Left lung (tissue), 10 donors: ENCODE measurements around the gene UEVLD. TPM values are rescaled to one million over a fixed set of nuclear protein-coding genes. Genes with fewer than 3 reads are reported as not detected.
A peak's percentile ranks its signal among the peaks of the same experiment; 100 is the strongest.

ENCODE experiments used
- ATAC-seq: fragments of 200-7000 bp; cut with Tn5 transposase; one replicate; pipeline ENCODE4 v1.9.1; 2020; ENCODE audit warnings: moderate library complexity
- DNase-seq, 4 donors: peaks; one replicate each; pipeline ENCODE4 v3.0.0-alpha.2; 2013 to 2020
- H3K27ac ChIP-seq, 2 donors: fragments of 200-600 bp; sonication (generic) in 1 of 2; one replicate each; pipeline versions ENCODE4 v1.5.0 to v1.8.0; 2020 to 2021
- H3K27me3 ChIP-seq, 2 donors: fragments of 200-600 bp; sonication (generic) in 1 of 2; one replicate each; pipeline versions ENCODE4 v1.5.0 to v1.8.0; 2020 to 2021
- H3K36me3 ChIP-seq, 2 donors: fragments of 200-600 bp; sonication (generic) in 1 of 2; one replicate each; pipeline versions ENCODE4 v1.5.0 to v1.8.0; 2020 to 2021
- H3K4me1 ChIP-seq, 2 donors: fragments of 200-600 bp; one replicate each; pipeline ENCODE4 v1.8.0; 2021
- H3K4me3 ChIP-seq, 2 donors: fragments of 200-600 bp; sonication (generic) in 1 of 2; one replicate each; pipeline versions ENCODE4 v1.5.0 to v1.8.0; 2020 to 2021; ENCODE audit warnings: mild to moderate bottlenecking in 1 of 2
- H3K9me3 ChIP-seq, 2 donors: fragments of 200-600 bp; sonication (generic) in 1 of 2; one replicate each; pipeline versions ENCODE4 v1.5.0 to v1.8.0; 2020 to 2021
- CTCF ChIP-seq, 2 donors: fragments of 200-600 bp; sonication (generic) in 1 of 2; IDR thresholded peaks; one replicate each; pipeline versions ENCODE4 v1.5.0 to v1.8.0; 2021; ENCODE audit warnings: antibody characterized with exemption in 2 of 2
- intact Hi-C, 2 donors: fragments of 100-400 bp; cut with DNase I; formaldehyde crosslinking; loops; one replicate each; pipeline versions ENCODE4 v1.11.2 to v1.14.2; 2022
- polyA plus RNA-seq, 6 donors: library from polyadenylated mRNA; unstranded; fragments of 120-200 nt; gene quantifications; one replicate each; pipeline ENCODE4 v1.2.1, GENCODE V29; 2013; ENCODE audit not compliant: insufficient read length in 6 of 6
- total RNA-seq, 2 donors: library from RNA; stranded (reverse); fragmentation: NEBNext Ultra II Directional; extraction: Animal tissue kit (Norgen Biotek cat#: 25700); gene quantifications; one replicate each; pipeline ENCODE4 v1.2.1, GENCODE V29; 2021
- donor health status: DM: no; HTN: yes; CAD: no.
- donor health status: DM: no; HTN: no; CAD: no.

UEVLD gene
- total and polyA plus RNA-seq, 8 donors = 17.1 to 25.3 (median 20.6) TPM

- Histone ChIP-seq H3K27me3 (no peaks in the 10 kb centered on the region), H3K27ac (peak overlapping the region; percentile 10 to 39), H3K4me3 (no peak overlapping the region), H3K4me1 (peaks cover 0 to 5% of the 10 kb centered on the region in 2 donors), H3K9me3 (no peaks in the 10 kb centered on the region), H3K36me3 (peaks cover 0 to 47% of the 10 kb centered on the region in 2 donors)
- no peak for TF ChIP-seq CTCF (IDR thresholded peaks at IDR 0.05)
- intact Hi-C loops = no loop called here
- DNase-seq (no peak), ATAC-seq (peak; percentile 35)
Measured at GRCh38 chr11:18493310-18493709, 95.2 kb downstream of the UEVLD start.

GRCh38 chr11:18492888-18493287, 95.6 kb downstream of the UEVLD start:
- DNase-seq (peak in 1 of 4 donors; percentile 35), ATAC-seq (peak; percentile 26)
- H3K4me3 ChIP-seq = no peak overlapping the region
- no peaks in the 10 kb centered on the region for H3K9me3 ChIP-seq
- H3K36me3 ChIP-seq = peaks cover 0 to 47% of the 10 kb centered on the region in 2 donors
- intact Hi-C loops = no loop called here
- peaks cover 0 to 5% of the 10 kb centered on the region in 2 donors for H3K4me1 ChIP-seq
- H3K27ac ChIP-seq = peak overlapping the region; percentile 10 to 39
- TF ChIP-seq CTCF (IDR thresholded peaks at IDR 0.05) = no peak
- H3K27me3 ChIP-seq = no peaks in the 10 kb centered on the region

- peaks cover 0 to 5% of the 10 kb centered on the region in 2 donors for H3K4me1 ChIP-seq
- H3K36me3 ChIP-seq = peaks cover 0 to 43% of the 10 kb centered on the region in 2 donors
- no peak for DNase-seq
- no peaks in the 10 kb centered on the region for H3K27me3 ChIP-seq
- no peak for ATAC-seq
- no peak overlapping the region for H3K4me3 ChIP-seq
- no peak for TF ChIP-seq CTCF (IDR thresholded peaks at IDR 0.05)
- peak overlapping the region; percentile 10 to 21 for H3K27ac ChIP-seq
- intact Hi-C loops = no loop called here
- no peaks in the 10 kb centered on the region for H3K9me3 ChIP-seq
Measured at GRCh38 chr11:18491924-18492323, 96.6 kb downstream of the UEVLD start.

GRCh38 chr11:18490736-18491485, 97.6 kb downstream of the UEVLD start:
- Histone ChIP-seq H3K9me3 (no peaks in the 10 kb centered on the region), H3K4me3 (no peak overlapping the region), H3K4me1 (peaks cover 0 to 5% of the 10 kb centered on the region in 2 donors), H3K36me3 (peaks cover 0 to 40% of the 10 kb centered on the region in 2 donors), H3K27me3 (no peaks in the 10 kb centered on the region), H3K27ac (peak overlapping the region in 1 of 2 donors; percentile 68)
- TF ChIP-seq CTCF (IDR thresholded peaks at IDR 0.05) = no peak
- ATAC-seq (peak; percentile 39), DNase-seq (peak in 1 of 4 donors; percentile 73)
- intact Hi-C loops = no loop called here

GRCh38 chr11:18490319-18490718, 98.2 kb downstream of the UEVLD start:
- Histone ChIP-seq H3K27ac (no peak overlapping the region), H3K27me3 (no peaks in the 10 kb centered on the region), H3K9me3 (no peaks in the 10 kb centered on the region), H3K4me1 (peaks cover 0 to 5% of the 10 kb centered on the region in 2 donors), H3K36me3 (peaks cover 0 to 44% of the 10 kb centered on the region in 2 donors), H3K4me3 (no peak overlapping the region)
- TF ChIP-seq CTCF (IDR thresholded peaks at IDR 0.05) = no peak
- intact Hi-C loops = no loop called here
- ATAC-seq (peak; percentile 36), DNase-seq (no peak)
